Ovary (tissue), 9 donors: Measurements from ENCODE around the gene CACUL1. TPM values are rescaled to one million over a fixed set of nuclear protein-coding genes. Genes with fewer than 3 reads are reported as not detected.
"Not testable (repeated sequence)": the region's sequence is repeated elsewhere in the genome, so short reads cannot be mapped to it uniquely, and the experiment has no call there.

Source experiments
- DNase-seq, 5 donors: peaks; one replicate each; pipeline ENCODE4 v3.0.0-alpha.2; 2019 to 2020
- H3K27ac ChIP-seq, 2 donors: fragments of 200-600 bp; one replicate each; pipeline versions ENCODE4 v1.5.1 to v1.8.0; 2019 to 2022
- H3K27me3 ChIP-seq: fragments of 200-600 bp; one replicate; pipeline ENCODE4 v1.8.0; 2022
- H3K36me3 ChIP-seq: fragments of 200-600 bp; sonication (generic); one replicate; pipeline ENCODE4 v1.5.1; 2019
- H3K4me1 ChIP-seq: one replicate; pipeline ENCODE4 v1.8.1; 2013; ENCODE audit warnings: mild to moderate bottlenecking, moderate library complexity; ENCODE audit not compliant: insufficient read depth
- H3K4me3 ChIP-seq: fragments of 200-600 bp; sonication (generic); one replicate; pipeline ENCODE4 v1.5.1; 2017
- H3K9me3 ChIP-seq, 2 donors: fragments of 200-600 bp in 1 of 2; sonication (generic) in 1 of 2; one replicate each; pipeline versions ENCODE4 v1.5.1 to v1.8.1; 2013 to 2019; ENCODE audit warnings: mild to moderate bottlenecking in 1 of 2, moderate library complexity in 1 of 2
- CTCF ChIP-seq, 3 donors: fragments of 450-650 bp in 2 of 3; fragments of 200-600 bp in 1 of 3; IDR thresholded peaks; one replicate each; pipeline versions ENCODE4 v1.5.1 to v1.8.0; 2016 to 2022; ENCODE audit warnings: antibody characterized with exemption in 3 of 3, mild to moderate bottlenecking in 1 of 3
- EP300 ChIP-seq: sonication (generic); formaldehyde crosslinking; IDR thresholded peaks from one replicate; pipeline ENCODE4 v1.6.1; 2017; ENCODE audit warnings: antibody characterized with exemption
- POLR2A ChIP-seq: fragments of 450-650 bp; IDR thresholded peaks from one replicate; pipeline ENCODE4 v1.6.1; 2017; ENCODE audit warnings: antibody characterized with exemption, mild to moderate bottlenecking, moderate library complexity
- WGBS, 3 donors: extraction: QIAGEN DNeasy Blood & Tissue Kit in 1 of 3; methylation state at CpG; one replicate each; pipeline versions ENCODE4 v1.1.5 to v1.1.7; 2013 to 2017; 5-methylcytosine and 5-hydroxymethylcytosine counted together
- intact Hi-C, 4 donors: fragments of 100-400 bp; cut with DNase I; formaldehyde crosslinking; loops; one replicate each; pipeline versions ENCODE4 v1.11.0 to v1.15.1; 2022 to 2023
- polyA plus RNA-seq, 2 donors: library from polyadenylated mRNA; stranded (reverse); fragments of 200-250 nt in 1 of 2; fragments of 350-450 nt in 1 of 2; fragmentation: Illumina TruSeq in 1 of 2; extraction: RNeasy Lipid Tissue Mini Kit (QIAGEN cat#74804) in 1 of 2; gene quantifications; one replicate each; pipeline ENCODE4 v1.2.3, GENCODE V29; 2013 to 2014
- total RNA-seq, 7 donors: library from RNA; depleted of rRNA in 2 of 7; stranded (reverse); fragments of >200 nt in 2 of 7; fragmentation: NEBNext Ultra II Directional in 3 of 7; extraction: Animal tissue kit (Norgen Biotek cat#: 25700) in 3 of 7; gene quantifications; one replicate each; pipeline versions ENCODE4 v1.1.0 to v1.2.4, GENCODE V29; 2016 to 2023
- donor health status: DM: no; HTN: no; CAD: no; lungs with moderate emphysema.
- donor health status: DM: no; HTN: no; CAD: no.
- donor health status: Bipolar disorder and iron deficiency.
- donor health status: DM: yes; HTN: yes; CAD: no.
- donor health status: DM: no; HTN: no; CAD: no.
- donor health status: DM: yes; HTN: yes; CAD: no.

Gene CACUL1
- total and polyA plus RNA-seq, 9 donors: 7.0 to 29.7 (median 25.9) TPM

- 25 to 29% (median 25%) methylated on average over 6 of the region's 6 CpGs for WGBS, 3 donors
- no peak for TF ChIP-seq POLR2A
- TF ChIP-seq CTCF (IDR thresholded peaks at IDR 0.05): no peak
- no peak for TF ChIP-seq EP300
- Histone ChIP-seq H3K4me3 (no peak overlapping the region), H3K9me3 (no peaks in the 10 kb centered on the region), H3K36me3 (no peaks in the 10 kb centered on the region), H3K27me3 (no peaks in the 10 kb centered on the region), H3K4me1 (peaks cover 20% of the 10 kb centered on the region), H3K27ac (no peak overlapping the region)
- no peak for DNase-seq
- intact Hi-C loops: no loop called here
These were observed 82.6 kb downstream of the CACUL1 start for GRCh38 chr10:118672153-118672552.

DNA sequence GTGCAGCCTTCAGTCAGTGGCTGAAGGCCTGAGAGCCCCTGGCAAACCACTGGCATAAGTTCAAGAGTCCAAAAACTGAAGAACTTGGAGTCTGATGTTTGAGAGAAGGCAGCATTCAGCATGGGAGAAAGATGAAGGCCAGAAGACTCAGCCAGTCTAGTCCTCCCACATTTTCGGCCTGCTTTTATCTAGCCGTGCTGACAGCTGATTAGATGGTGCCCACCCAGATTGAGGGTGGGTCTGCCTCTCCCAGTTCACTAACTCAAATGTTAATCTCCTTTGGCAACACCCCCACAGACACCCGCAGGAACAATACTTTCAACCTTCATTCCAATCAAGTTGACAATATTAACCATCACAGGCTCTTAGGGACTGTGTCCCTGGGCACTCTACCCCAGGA lies 83.5 kb downstream of the CACUL1 start:
- H3K9me3 ChIP-seq, H3K27me3 ChIP-seq, H3K4me3 ChIP-seq, intact Hi-C loops, H3K36me3 ChIP-seq, H3K27ac ChIP-seq, DNase-seq: not testable (repeated sequence)
- 33 to 48% (median 43%) methylated on average over 3 of the region's 3 CpGs for WGBS, 3 donors
- H3K4me1 ChIP-seq: peaks cover 20% of the 10 kb centered on the region

DNA sequence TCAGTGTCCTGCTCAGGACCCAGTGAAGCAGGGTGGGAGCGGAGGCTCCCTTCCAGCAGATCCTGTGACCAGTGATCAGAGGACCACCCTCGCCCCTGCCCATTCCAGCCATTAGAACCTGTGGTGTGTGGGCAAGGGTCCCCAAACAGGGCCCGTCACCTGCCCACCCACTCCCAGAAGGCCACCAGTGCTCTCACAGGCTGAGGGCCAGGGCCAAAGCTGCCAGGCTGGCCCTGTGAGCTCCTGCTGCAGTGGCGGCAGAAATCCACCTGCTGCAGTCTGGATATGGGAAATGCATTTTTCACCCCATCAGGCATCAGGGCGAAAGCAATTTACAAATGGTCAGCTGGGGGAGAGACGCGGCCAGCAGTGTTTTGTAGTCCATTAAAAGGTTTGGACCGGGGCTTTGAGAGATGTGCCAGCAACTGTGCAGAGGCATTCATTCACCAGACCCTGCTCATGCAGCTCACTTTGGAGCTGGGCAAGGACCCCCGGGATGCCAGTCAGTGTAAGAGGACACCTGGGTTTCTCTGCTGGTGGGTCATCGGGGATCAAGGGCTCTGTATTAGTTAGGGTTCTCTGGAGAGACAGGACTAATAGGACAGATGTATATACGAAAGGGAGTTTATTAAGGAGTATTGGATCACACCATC lies 84.2 kb downstream of the CACUL1 start:
- no peak for DNase-seq
- no peak overlapping the region for H3K4me3 ChIP-seq
- H3K27me3 ChIP-seq: no peaks in the 10 kb centered on the region
- H3K27ac ChIP-seq: no peak overlapping the region
- WGBS, 3 donors: 76 to 86% (median 83%) methylated on average over 11 of the region's 11 CpGs
- H3K4me1 ChIP-seq: peaks cover 20% of the 10 kb centered on the region
- intact Hi-C loops: no loop called here
- H3K36me3 ChIP-seq: no peaks in the 10 kb centered on the region
- no peak for TF ChIP-seq POLR2A
- no peak for TF ChIP-seq CTCF (IDR thresholded peaks at IDR 0.05)
- TF ChIP-seq EP300: no peak
- no peaks in the 10 kb centered on the region for H3K9me3 ChIP-seq

DNA sequence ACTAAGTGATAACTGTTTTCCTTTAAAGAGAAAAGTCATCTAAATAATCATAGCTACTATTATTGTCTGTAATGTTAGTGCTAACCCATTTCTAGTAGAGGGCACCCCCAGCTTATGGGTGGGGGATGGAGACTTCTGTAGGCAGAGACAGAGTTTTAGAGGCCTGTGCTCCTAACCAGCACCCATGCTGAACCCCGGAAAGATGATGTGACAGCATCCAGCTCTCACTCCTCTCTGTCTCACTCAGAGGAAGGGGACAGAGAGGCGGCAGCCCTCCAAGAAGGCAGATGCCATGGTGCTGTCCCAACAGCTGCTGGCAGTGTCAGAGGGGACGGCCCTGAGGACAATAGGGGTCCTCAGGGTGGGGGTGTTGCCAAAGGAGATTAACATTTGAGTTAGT lies 84.9 kb downstream of the CACUL1 start:
- Histone ChIP-seq H3K27ac (no peak overlapping the region), H3K4me3 (no peak overlapping the region), H3K4me1 (peaks cover 19% of the 10 kb centered on the region), H3K27me3 (no peaks in the 10 kb centered on the region), H3K9me3 (no peaks in the 10 kb centered on the region), H3K36me3 (no peaks in the 10 kb centered on the region)
- 46 to 59% (median 47%) methylated on average over 3 of the region's 3 CpGs for WGBS, 3 donors
- no peak for DNase-seq
- intact Hi-C loops: no loop called here
- no peak for TF ChIP-seq EP300
- no peak for TF ChIP-seq POLR2A
- TF ChIP-seq CTCF (IDR thresholded peaks at IDR 0.05): no peak

GRCh38 chr10:118669020-118669791 lies 85.6 kb downstream of the CACUL1 start:
- DNase-seq: no peak
- peaks cover 19% of the 10 kb centered on the region for H3K4me1 ChIP-seq
- no peaks in the 10 kb centered on the region for H3K27me3 ChIP-seq
- 10 to 22% (median 18%) methylated on average over 20 of the region's 20 CpGs for WGBS, 3 donors
- H3K4me3 ChIP-seq: no peak overlapping the region
- TF ChIP-seq CTCF (IDR thresholded peaks at IDR 0.05) (no peak), POLR2A (no peak), EP300 (no peak)
- no peaks in the 10 kb centered on the region for H3K36me3 ChIP-seq
- H3K27ac ChIP-seq: no peak overlapping the region
- no peaks in the 10 kb centered on the region for H3K9me3 ChIP-seq
- intact Hi-C loops: no loop called here
